CD4-positive, alpha-beta T cell treated with Interleukin-21 for 1 hour (primary cell): ENCODE measurements around the gene NDRG4.

Source experiments
- DNase-seq: peaks from one replicate; pipeline ENCODE4 v3.0.0-alpha.2; 2020

Gene NDRG4

GRCh38 chr16:58551496-58551895, 51.6 kb downstream of the NDRG4 start:
- no peak for DNase-seq

- no peak for DNase-seq
Observed at GRCh38 chr16:58556678-58557077, 56.7 kb downstream of the NDRG4 start.
